H9 (cell line): Measurements from ENCODE around the gene LATS2. TPM values are rescaled to one million over a fixed set of nuclear protein-coding genes. Genes with fewer than 3 reads are reported as not detected.

Experiments
- DNase-seq: peaks from one replicate; pipeline ENCODE4 v3.0.0-alpha.2; 2017
- H2AFZ ChIP-seq: one replicate; pipeline ENCODE4 v1.6.1; 2013; ENCODE audit warnings: mild to moderate bottlenecking, low read length, control low read depth, moderate library complexity
- H2AK5ac ChIP-seq: 2 replicates; pipeline ENCODE4 v1.6.1; 2013; ENCODE audit warnings: low read length, control low read depth, mixed read lengths; ENCODE audit not compliant: insufficient read length
- H2BK120ac ChIP-seq: one replicate; pipeline ENCODE4 v1.6.1; 2013; ENCODE audit warnings: low read depth, mild to moderate bottlenecking, low read length, control low read depth, inconsistent platforms; ENCODE audit not compliant: poor library complexity, severe bottlenecking
- H2BK12ac ChIP-seq: 2 replicates; pipeline ENCODE4 v1.6.1; 2013; ENCODE audit warnings: low read length, control low read depth, mixed read lengths, low read depth; ENCODE audit not compliant: insufficient read length
- H2BK15ac ChIP-seq: 2 replicates; pipeline ENCODE4 v1.6.1; 2013; ENCODE audit warnings: low read depth, low read length, control low read depth
- H2BK20ac ChIP-seq: one replicate; pipeline ENCODE4 v1.6.1; 2013; ENCODE audit warnings: low read depth, mild to moderate bottlenecking, low read length, control low read depth, inconsistent platforms; ENCODE audit not compliant: poor library complexity, severe bottlenecking
- H2BK5ac ChIP-seq: 2 replicates; pipeline ENCODE4 v1.6.1; 2013; ENCODE audit warnings: low read length, control low read depth, mixed read lengths; ENCODE audit not compliant: insufficient read length
- H3K14ac ChIP-seq: 2 replicates; pipeline ENCODE4 v1.6.1; 2013; ENCODE audit warnings: low read length, control low read depth; ENCODE audit not compliant: insufficient read depth
- H3K18ac ChIP-seq: 2 replicates; pipeline ENCODE4 v1.6.1; 2013; ENCODE audit warnings: low read depth, mild to moderate bottlenecking, mixed read lengths, low read length, control low read depth; ENCODE audit not compliant: insufficient read length
- H3K23ac ChIP-seq: 2 replicates; pipeline ENCODE4 v1.6.1; 2013; ENCODE audit warnings: low read length, control low read depth, mixed read lengths, low read depth; ENCODE audit not compliant: insufficient read length
- H3K23me2 ChIP-seq: 2 replicates; pipeline ENCODE4 v1.6.1; 2013; ENCODE audit warnings: low read depth, mild to moderate bottlenecking, mixed read lengths, low read length, control low read depth; ENCODE audit not compliant: insufficient read length, poor library complexity, severe bottlenecking
- H3K27ac ChIP-seq: 2 replicates; pipeline ENCODE4 v1.5.1; 2013; ENCODE audit warnings: low read length, control low read depth, mixed read lengths, low read depth; ENCODE audit not compliant: insufficient read length
- H3K27me3 ChIP-seq: 2 replicates; pipeline ENCODE4 v1.6.1; 2013; ENCODE audit warnings: low read length, control low read depth, inconsistent platforms; ENCODE audit not compliant: insufficient read depth
- H3K4ac ChIP-seq: 2 replicates; pipeline ENCODE4 v1.6.1; 2013; ENCODE audit warnings: low read depth, mild to moderate bottlenecking, control low read depth, inconsistent platforms, low read length, moderate library complexity
- H3K4me1 ChIP-seq: 2 replicates; pipeline ENCODE4 v1.6.1; 2013; ENCODE audit warnings: low read length, control low read depth, inconsistent platforms; ENCODE audit not compliant: insufficient read depth
- H3K4me2 ChIP-seq: 2 replicates; pipeline ENCODE4 v1.6.1; 2013; ENCODE audit warnings: low read length, control low read depth, mixed read lengths; ENCODE audit not compliant: insufficient read length, insufficient read depth
- H3K56ac ChIP-seq: 2 replicates; pipeline ENCODE4 v1.6.1; 2013; ENCODE audit warnings: low read depth, mild to moderate bottlenecking, mixed read lengths, low read length, control low read depth; ENCODE audit not compliant: insufficient read length
- H3K79me1 ChIP-seq: 2 replicates; pipeline ENCODE4 v1.6.1; 2013; ENCODE audit warnings: low read depth, mild to moderate bottlenecking, moderate library complexity, low read length, control low read depth, inconsistent platforms; ENCODE audit not compliant: insufficient read depth, poor library complexity, severe bottlenecking
- H3K79me2 ChIP-seq: 2 replicates; pipeline ENCODE4 v1.6.1; 2013; ENCODE audit warnings: low read length, control low read depth, inconsistent platforms; ENCODE audit not compliant: insufficient read depth
- H3K9ac ChIP-seq: 2 replicates; pipeline ENCODE4 v1.6.1; 2013; ENCODE audit warnings: low read length, control low read depth, mixed read lengths; ENCODE audit not compliant: insufficient read length; ENCODE audit errors: extremely low read depth
- H3K9me3 ChIP-seq: one replicate; pipeline ENCODE4 v1.6.1; 2013; ENCODE audit warnings: low read depth, low read length, inconsistent platforms; ENCODE audit not compliant: control insufficient read depth
- H3T11ph ChIP-seq: one replicate; pipeline ENCODE4 v1.6.1; 2013; ENCODE audit warnings: mild to moderate bottlenecking, low read length, control low read depth, inconsistent platforms
- H4K20me1 ChIP-seq: one replicate; pipeline ENCODE4 v1.6.1; 2013; ENCODE audit not compliant: control insufficient read depth, insufficient read length, insufficient read depth
- H4K5ac ChIP-seq: 2 replicates; pipeline ENCODE4 v1.6.1; 2013; ENCODE audit warnings: low read depth, mild to moderate bottlenecking, mixed read lengths, low read length, control low read depth; ENCODE audit not compliant: insufficient read length
- H4K8ac ChIP-seq: replicated peaks from 2 replicates; pipeline ENCODE4 v1.6.1; 2013; ENCODE audit warnings: low read length, control low read depth, mixed read lengths, low read depth; ENCODE audit not compliant: insufficient read length
- H4K91ac ChIP-seq: 2 replicates; pipeline ENCODE4 v1.6.1; 2013; ENCODE audit warnings: low read depth, mild to moderate bottlenecking, moderate library complexity, mixed read lengths, low read length, control low read depth; ENCODE audit not compliant: insufficient read length
- H3K27ac Mint-ChIP-seq, 3 experiments: 2 replicates in 2 of 3; 3 replicates in 1 of 3; pipeline ENCODE4 v1.8.0; 2020 to 2021; ENCODE audit warnings: mixed read lengths in 3 of 3, mild to moderate bottlenecking in 1 of 3, moderate library complexity in 1 of 3
- H3K27me3 Mint-ChIP-seq: 2 replicates; pipeline ENCODE4 v1.8.0; 2021; ENCODE audit warnings: low read depth, mild to moderate bottlenecking, moderate library complexity, mixed read lengths
- H3K36me3 Mint-ChIP-seq, 3 experiments: 2 replicates in 2 of 3; 3 replicates in 1 of 3; pipeline ENCODE4 v1.8.0; 2020 to 2021; ENCODE audit warnings: low read depth in 3 of 3, mixed read lengths in 3 of 3; ENCODE audit not compliant: insufficient read depth in 1 of 3
- H3K4me1 Mint-ChIP-seq, 2 experiments: 2 replicates each; pipeline ENCODE4 v1.8.0; 2020; ENCODE audit warnings: mixed read lengths in 2 of 2
- H3K4me3 Mint-ChIP-seq, 2 experiments: 2 replicates in 1 of 2; 3 replicates in 1 of 2; pipeline ENCODE4 v1.8.0; 2020 to 2021; ENCODE audit warnings: mild to moderate bottlenecking in 2 of 2, mixed read lengths in 2 of 2, moderate library complexity in 1 of 2
- H3K9me3 Mint-ChIP-seq, 2 experiments: 2 replicates in 1 of 2; 3 replicates in 1 of 2; pipeline ENCODE4 v1.8.0; 2020; ENCODE audit warnings: mild to moderate bottlenecking in 2 of 2, mixed read lengths in 2 of 2, moderate library complexity in 1 of 2
- WGBS: extraction: QIAGEN DNeasy Blood & Tissue Kit; methylation state at CpG from one replicate; pipeline ENCODE4 v1.1.7; 2013; ENCODE audit warnings: missing lambda C conversion rate, low lambda C conversion rate, mixed read lengths; ENCODE audit not compliant: insufficient read length; ENCODE audit errors: extremely low coverage; 5-methylcytosine and 5-hydroxymethylcytosine counted together
- total RNA-seq: library from RNA; stranded (reverse); gene quantifications from 2 replicates; pipeline ENCODE4 v1.2.1, GENCODE V29; 2021
- TF ChIP-seq, protein P1 (sequence below): fragments of 200-600 bp; sonication (generic); conservative IDR thresholded peaks from 3 replicates; pipeline ENCODE4 v1.8.0; 2021; ENCODE audit warnings: antibody characterized with exemption, mild to moderate bottlenecking

Gene LATS2
- total RNA-seq, 1 experiment from 2014 or later, result 20.0 TPM

DNA sequence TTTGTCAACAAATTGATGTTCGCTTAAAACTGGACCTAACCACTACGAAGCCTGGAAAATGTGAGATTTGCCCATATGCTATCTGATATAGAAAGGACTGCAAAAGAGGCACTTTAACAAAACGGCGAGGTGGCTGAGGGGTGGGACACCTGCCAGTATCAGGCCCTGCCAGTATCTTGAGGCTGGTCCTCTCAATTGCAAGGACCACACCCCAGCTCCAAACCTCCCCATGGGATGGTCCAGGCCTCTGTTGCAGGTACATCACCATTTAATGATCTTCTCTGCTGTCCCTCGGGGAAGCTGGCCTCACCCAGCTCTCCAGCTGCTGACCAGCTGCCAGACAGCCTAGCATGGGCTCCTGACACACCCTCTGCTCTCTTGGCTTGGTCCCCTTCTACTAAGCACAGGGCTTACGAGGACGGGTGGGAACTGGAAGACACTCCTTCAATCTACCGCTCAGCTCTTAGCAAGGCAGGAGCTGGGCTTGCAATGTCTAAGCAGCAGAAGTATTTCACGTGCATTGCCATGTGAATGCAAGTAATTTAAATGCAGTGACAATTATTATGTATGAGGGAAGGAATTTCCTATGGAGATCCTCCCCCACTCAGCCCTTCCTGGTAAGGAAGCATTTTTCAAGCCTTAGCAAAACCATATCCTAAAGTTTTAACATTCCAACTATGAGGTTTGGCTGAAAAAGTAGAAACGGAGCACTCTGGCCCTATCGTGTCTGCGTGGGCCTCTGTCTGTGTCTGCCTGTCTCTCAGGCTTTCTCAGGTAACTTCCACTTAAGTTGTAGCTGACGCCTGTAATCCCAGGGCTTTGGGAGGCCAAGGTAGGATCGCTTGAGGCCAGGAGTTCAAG, 63.9 kb downstream of the LATS2 start:
- no peaks in the 10 kb centered on the region for H3K27me3 ChIP-seq
- H3T11ph ChIP-seq, result no peak overlapping the region
- H2BK20ac ChIP-seq, result no peak overlapping the region
- no peak overlapping the region for H3K14ac ChIP-seq
- no peak overlapping the region for H3K18ac ChIP-seq
- H3K23ac ChIP-seq, result no peak overlapping the region
- no peak overlapping the region for H4K5ac ChIP-seq
- no peak overlapping the region for H2BK12ac ChIP-seq
- peaks cover 7% of the 10 kb centered on the region for H3K79me1 ChIP-seq
- peaks cover 4 to 23% (median 15%) of the 10 kb centered on the region in 3 experiments; a peak in 6 of 7 replicates for H3K36me3 Mint-ChIP-seq
- TF ChIP-seq, protein P1, sequence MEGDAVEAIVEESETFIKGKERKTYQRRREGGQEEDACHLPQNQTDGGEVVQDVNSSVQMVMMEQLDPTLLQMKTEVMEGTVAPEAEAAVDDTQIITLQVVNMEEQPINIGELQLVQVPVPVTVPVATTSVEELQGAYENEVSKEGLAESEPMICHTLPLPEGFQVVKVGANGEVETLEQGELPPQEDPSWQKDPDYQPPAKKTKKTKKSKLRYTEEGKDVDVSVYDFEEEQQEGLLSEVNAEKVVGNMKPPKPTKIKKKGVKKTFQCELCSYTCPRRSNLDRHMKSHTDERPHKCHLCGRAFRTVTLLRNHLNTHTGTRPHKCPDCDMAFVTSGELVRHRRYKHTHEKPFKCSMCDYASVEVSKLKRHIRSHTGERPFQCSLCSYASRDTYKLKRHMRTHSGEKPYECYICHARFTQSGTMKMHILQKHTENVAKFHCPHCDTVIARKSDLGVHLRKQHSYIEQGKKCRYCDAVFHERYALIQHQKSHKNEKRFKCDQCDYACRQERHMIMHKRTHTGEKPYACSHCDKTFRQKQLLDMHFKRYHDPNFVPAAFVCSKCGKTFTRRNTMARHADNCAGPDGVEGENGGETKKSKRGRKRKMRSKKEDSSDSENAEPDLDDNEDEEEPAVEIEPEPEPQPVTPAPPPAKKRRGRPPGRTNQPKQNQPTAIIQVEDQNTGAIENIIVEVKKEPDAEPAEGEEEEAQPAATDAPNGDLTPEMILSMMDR, result no peak
- H3K23me2 ChIP-seq, result no peaks in the 10 kb centered on the region
- H4K91ac ChIP-seq, result no peak overlapping the region
- H4K20me1 ChIP-seq, result no peaks in the 10 kb centered on the region
- H3K27me3 Mint-ChIP-seq, result no peaks in the 10 kb centered on the region
- H2BK5ac ChIP-seq, result no peak overlapping the region
- H3K4me1 ChIP-seq, result peaks cover 6% of the 10 kb centered on the region; the same call in 1 of the 2 replicates
- no peak overlapping the region for H2AK5ac ChIP-seq
- H3K4me2 ChIP-seq, result peak overlapping the region; percentile 15
- H3K4me3 Mint-ChIP-seq, result no peak overlapping the region; a peak in 1 of 5 replicates
- H3K56ac ChIP-seq, result no peak overlapping the region
- H3K27ac Mint-ChIP-seq, result peak overlapping the region; percentile 82 to 98 (median 87)
- peaks cover 11% of the 10 kb centered on the region; the same call in 1 of the 2 replicates for H3K79me2 ChIP-seq
- H3K9ac ChIP-seq, result no peak overlapping the region
- WGBS, result no CpG with 5 or more reads among the region's 14 CpGs
- no peak overlapping the region for H2BK15ac ChIP-seq
- H2BK120ac ChIP-seq, result no peak overlapping the region
- no peak overlapping the region for H2AFZ ChIP-seq
- peaks cover 22 to 24% of the 10 kb centered on the region in 2 experiments for H3K4me1 Mint-ChIP-seq
- peak; percentile 50 for DNase-seq
- H3K27ac ChIP-seq, result peak overlapping the region; percentile 24
- H3K9me3 Mint-ChIP-seq, result peaks cover 0 to 4% of the 10 kb centered on the region in 2 experiments; a peak in 1 of 5 replicates
- no peaks in the 10 kb centered on the region for H3K9me3 ChIP-seq
- H4K8ac ChIP-seq, result no peak overlapping the region
- no peak overlapping the region for H3K4ac ChIP-seq
